ENCODE results near the gene ASAP3. TPM values are rescaled to one million over a fixed set of nuclear protein-coding genes. Genes with fewer than 3 reads are reported as not detected.

ASAP3 gene
- total RNA-seq, 1 donor from 2014 or later, result 30.8 TPM

- Mint-ChIP-seq H3K9me3 (ENCODE audit: low read depth) (no peaks in the 10 kb centered on the region), H3K27ac (ENCODE audit: unreplicated experiment) (no peak overlapping the region), H3K4me3 (ENCODE audit: unreplicated experiment) (no peak overlapping the region), H3K36me3 (ENCODE audit: low read depth) (no peaks in the 10 kb centered on the region), H3K27me3 (ENCODE audit: low read depth) (no peaks in the 10 kb centered on the region), H3K4me1 (ENCODE audit: low read depth) (peaks cover 13% of the 10 kb centered on the region)
- DNase-seq (ENCODE audit: low spot score), result no peak
- no peak for TF ChIP-seq CTCF (IDR thresholded peaks at IDR 0.05)
Observed at GRCh38 chr1:23521588-23521987, 37.6 kb upstream of the ASAP3 start.

- no peaks in the 10 kb centered on the region for H3K27me3 Mint-ChIP-seq (ENCODE audit: low read depth)
- DNase-seq (ENCODE audit: low spot score), result no peak
- H3K4me3 Mint-ChIP-seq (ENCODE audit: unreplicated experiment), result no peak overlapping the region
- no peaks in the 10 kb centered on the region for H3K4me1 Mint-ChIP-seq (ENCODE audit: low read depth)
- H3K27ac Mint-ChIP-seq (ENCODE audit: unreplicated experiment), result no peak overlapping the region
- TF ChIP-seq CTCF (IDR thresholded peaks at IDR 0.05), result no peak
- H3K9me3 Mint-ChIP-seq (ENCODE audit: low read depth), result no peaks in the 10 kb centered on the region
- H3K36me3 Mint-ChIP-seq (ENCODE audit: low read depth), result no peaks in the 10 kb centered on the region
Observed at GRCh38 chr1:23517581-23517980, 33.6 kb upstream of the ASAP3 start.

- H3K9me3 Mint-ChIP-seq (ENCODE audit: low read depth), result no peaks in the 10 kb centered on the region
- DNase-seq (ENCODE audit: low spot score), result no peak
- H3K27me3 Mint-ChIP-seq (ENCODE audit: low read depth), result no peaks in the 10 kb centered on the region
- no peaks in the 10 kb centered on the region for H3K4me1 Mint-ChIP-seq (ENCODE audit: low read depth)
- no peak overlapping the region for H3K27ac Mint-ChIP-seq (ENCODE audit: unreplicated experiment)
- no peak for TF ChIP-seq CTCF (IDR thresholded peaks at IDR 0.05)
- H3K36me3 Mint-ChIP-seq (ENCODE audit: low read depth), result no peaks in the 10 kb centered on the region
- H3K4me3 Mint-ChIP-seq (ENCODE audit: unreplicated experiment), result no peak overlapping the region
Observed at GRCh38 chr1:23515905-23516304, 31.9 kb upstream of the ASAP3 start.

GRCh38 chr1:23514111-23514679 lies 30.2 kb upstream of the ASAP3 start:
- Mint-ChIP-seq H3K4me1 (ENCODE audit: low read depth) (no peaks in the 10 kb centered on the region), H3K36me3 (ENCODE audit: low read depth) (peaks cover 1% of the 10 kb centered on the region), H3K4me3 (ENCODE audit: unreplicated experiment) (no peak overlapping the region), H3K27me3 (ENCODE audit: low read depth) (no peaks in the 10 kb centered on the region), H3K9me3 (ENCODE audit: low read depth) (no peaks in the 10 kb centered on the region), H3K27ac (ENCODE audit: unreplicated experiment) (no peak overlapping the region)
- TF ChIP-seq CTCF (IDR thresholded peaks at IDR 0.05), result no peak
- DNase-seq (ENCODE audit: low spot score), result no peak

GRCh38 chr1:23509896-23510295 lies 25.9 kb upstream of the ASAP3 start:
- no peaks in the 10 kb centered on the region for H3K4me1 Mint-ChIP-seq (ENCODE audit: low read depth)
- no peak overlapping the region for H3K27ac Mint-ChIP-seq (ENCODE audit: unreplicated experiment)
- no peak overlapping the region for H3K4me3 Mint-ChIP-seq (ENCODE audit: unreplicated experiment)
- peaks cover 1% of the 10 kb centered on the region for H3K36me3 Mint-ChIP-seq (ENCODE audit: low read depth)
- DNase-seq (ENCODE audit: low spot score), result no peak
- no peaks in the 10 kb centered on the region for H3K27me3 Mint-ChIP-seq (ENCODE audit: low read depth)
- no peaks in the 10 kb centered on the region for H3K9me3 Mint-ChIP-seq (ENCODE audit: low read depth)
- TF ChIP-seq CTCF (IDR thresholded peaks at IDR 0.05), result no peak

All from chondrocyte (in vitro differentiated cells).